GM18526 (cell line): Measurements from ENCODE around the gene CATSPERE.

Experiments used
- POLR2A ChIP-seq: IDR thresholded peaks from 3 replicates; pipeline ENCODE4 v1.6.1; 2011; ENCODE audit not compliant: insufficient read length; ENCODE audit errors: extremely low read depth

The CATSPERE gene

DNA sequence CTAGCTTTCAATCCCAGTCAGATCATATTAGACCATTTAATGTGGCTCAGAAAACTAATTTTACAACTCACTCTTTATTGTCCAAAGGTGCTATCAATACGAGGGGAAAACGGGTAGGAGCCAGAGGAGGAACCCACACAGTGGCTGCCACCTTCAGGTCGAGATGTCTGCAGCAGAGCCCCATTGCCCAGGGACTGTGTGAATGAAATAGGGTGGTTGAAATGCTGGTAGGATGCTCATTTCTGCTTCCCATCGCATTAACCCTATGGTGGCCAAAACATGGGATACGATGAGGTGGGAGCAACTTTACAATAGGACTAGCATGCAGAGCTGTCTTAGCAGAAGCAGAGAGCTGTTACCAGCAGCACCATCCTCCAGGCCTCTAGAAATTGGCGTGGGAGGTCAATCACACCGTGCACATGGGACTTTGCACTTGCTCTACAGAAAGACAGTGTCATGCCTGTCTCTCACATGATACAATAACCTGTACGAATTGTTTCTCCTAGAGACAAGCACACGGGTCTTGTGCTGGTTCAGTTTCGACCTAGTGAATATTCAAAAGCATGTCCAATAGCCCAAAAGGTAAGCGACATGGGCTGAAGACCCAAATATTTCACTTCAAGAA lies 122.4 kb downstream of the CATSPERE start:
- TF ChIP-seq POLR2A: no peak

DNA sequence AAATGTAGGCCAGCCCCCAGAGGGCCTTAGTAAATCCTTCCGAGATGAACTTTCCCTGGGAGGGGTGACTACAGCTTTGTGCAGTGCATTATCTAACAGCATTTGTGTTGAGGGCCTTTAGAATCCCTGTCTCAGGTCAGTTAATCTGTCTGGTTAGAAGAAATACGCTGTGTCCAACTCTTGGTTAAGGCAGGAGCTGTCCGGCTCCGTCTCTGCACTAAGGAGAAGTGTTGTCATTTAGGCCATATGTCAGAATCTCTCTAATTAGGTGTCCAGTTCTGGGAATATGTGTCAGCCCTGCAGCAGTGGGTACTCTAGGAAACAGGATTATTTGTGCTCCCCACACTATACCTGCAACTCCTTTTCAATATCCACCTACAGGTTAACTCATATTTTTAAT lies 124.8 kb downstream of the CATSPERE start:
- TF ChIP-seq POLR2A: no peak

DNA sequence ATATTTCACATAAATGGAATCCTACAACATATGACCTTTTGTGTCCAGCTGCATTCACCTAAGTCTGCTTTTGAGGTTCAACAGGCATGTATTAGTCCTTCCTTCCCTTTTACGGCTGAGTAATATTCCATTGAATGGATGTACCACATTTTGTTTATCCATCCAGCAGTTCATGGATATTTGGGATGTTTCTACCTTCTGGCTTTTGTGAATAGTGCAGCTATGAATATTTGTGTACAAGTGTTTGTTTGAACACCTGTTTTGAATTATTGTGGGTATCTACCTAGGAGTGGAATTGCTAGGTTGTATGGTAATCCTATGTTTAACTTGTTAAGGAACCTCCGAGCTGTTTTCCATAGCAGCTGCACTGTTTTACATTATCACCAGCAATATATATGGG lies 129.6 kb downstream of the CATSPERE start:
- TF ChIP-seq POLR2A: no peak

DNA sequence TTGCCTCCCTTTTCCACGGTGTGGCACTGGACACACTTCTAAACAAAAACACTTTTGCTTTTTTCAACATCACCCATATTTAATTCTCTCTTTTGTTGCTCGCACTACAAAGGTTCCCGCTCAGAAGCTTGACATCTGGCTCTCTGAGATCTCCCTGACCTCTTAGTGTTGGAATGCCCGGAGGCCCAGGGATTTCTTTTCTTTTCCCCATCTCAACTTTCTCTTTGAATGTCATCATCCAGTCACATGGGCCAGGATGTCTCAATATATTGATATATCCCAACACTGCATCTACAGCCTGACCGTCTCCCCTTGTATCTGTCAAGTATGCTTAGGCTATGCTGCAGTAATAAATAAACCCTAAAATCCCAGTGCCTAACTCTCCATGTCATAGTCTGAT lies 137.5 kb downstream of the CATSPERE start:
- no peak for TF ChIP-seq POLR2A

DNA sequence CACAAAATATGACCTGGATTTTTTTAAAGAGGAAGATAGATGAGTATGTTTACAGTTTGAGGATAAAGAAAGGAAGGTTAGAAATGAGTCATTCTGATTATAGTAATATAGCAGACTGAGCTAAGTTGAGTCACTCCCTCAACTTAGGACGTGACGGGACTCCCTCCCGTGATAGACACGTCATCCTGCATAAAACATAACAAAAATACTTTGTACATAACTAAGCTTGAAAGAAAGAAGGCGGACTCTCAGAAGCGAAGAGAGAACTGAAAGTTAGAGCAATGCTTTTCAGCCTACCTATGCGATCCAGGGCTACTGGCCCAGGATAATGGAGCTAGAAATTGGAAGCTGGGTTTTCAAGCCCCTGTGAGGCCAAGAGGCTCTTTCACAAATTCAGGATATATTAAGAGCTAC lies 138.9 kb downstream of the CATSPERE start:
- TF ChIP-seq POLR2A: no peak

DNA sequence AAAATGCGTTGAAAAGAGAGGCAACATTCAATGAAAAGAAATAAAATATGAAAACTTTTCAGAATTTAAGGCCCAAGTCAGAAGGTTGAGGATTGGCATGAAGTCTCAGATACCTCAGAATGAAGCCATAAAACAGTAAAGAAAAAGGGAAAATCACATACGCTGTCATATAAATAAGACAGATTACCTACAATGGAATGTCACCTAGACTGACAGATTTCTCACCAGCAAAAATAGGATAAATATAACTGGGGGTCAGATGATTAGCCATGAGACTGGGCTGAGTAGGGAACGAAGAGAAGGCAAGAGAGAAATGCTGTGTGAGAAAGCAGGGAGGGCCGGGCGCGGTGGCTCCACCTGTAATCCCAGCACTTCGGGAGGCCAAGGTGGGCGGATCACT lies 140.3 kb downstream of the CATSPERE start:
- TF ChIP-seq POLR2A: no peak

DNA sequence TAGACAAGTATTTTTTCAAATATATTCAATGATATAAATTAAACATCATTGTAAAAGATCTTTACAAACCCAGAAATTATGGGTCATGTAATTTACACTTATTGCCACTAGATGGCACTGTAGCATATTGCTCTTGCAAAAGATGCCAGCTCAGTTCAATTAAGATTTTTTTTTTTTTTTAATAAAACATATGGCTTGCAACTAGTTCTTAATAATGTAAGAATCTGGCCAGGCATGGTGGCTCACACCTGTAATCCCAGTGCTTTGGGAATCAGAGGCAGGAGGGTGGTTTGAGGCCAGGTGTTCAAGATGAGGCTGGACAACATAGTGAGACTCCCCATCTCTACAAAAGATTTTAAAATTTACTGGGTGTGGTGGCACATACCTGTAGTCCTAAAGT lies 142.4 kb downstream of the CATSPERE start:
- TF ChIP-seq POLR2A: no peak

DNA sequence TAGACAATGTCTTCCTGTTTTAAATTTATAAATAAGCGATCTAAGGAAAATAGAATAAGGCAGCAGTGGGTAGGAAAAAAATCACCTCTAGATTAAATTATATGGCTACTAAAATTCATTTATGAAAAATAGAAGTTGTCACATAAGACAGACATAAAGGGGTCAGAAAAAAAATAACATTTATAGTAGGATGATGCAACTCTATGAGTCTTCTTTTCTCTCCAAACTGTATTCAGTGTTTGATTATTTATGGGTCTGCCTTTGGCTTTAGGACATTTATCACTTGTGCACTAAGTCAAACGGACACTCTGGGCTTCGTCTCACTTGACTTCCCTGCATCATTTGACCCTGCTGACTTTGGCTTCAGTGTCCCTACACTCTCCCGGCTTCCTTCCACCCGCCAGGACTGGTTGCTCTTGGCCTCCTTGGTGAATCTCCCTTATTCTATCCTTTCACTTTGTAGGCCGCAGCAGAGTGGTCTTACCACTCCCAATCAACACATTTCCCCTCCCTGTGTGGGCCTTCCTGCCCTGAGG lies 144.8 kb downstream of the CATSPERE start:
- TF ChIP-seq POLR2A: no peak

DNA sequence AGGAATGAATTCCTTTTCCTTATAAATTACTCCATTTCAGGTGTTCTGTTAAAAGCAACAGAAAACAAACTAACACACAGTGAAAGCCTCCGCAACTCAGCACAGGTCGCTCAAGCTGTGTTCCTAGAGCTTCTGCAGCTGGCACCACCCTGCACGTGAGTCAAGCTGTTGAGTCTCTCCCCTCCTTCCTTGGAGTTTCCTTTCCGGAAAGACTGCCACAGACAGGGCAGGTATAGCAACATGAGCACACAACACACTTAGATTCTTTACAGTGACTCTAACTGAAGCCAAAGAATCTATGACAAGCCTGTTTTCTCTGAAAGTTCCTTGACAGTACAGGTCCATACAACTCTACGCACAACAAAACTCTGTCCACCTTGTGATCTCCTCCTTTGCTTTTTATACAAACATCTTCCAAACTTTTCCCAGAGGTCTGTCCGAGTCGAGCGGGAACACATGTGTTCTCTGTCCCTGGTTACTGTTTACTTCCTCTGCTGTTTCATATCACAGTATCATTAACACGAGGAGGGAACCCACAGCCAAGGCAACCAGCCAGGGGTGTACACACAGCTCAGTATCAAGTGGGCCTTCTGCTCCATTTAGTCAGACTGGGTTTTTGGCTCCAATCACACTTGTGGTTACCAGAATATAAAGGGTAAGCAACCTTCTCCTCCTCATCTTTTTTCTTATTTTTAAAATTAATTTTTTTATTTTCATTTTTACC lies 153.2 kb downstream of the CATSPERE start:
- no peak for TF ChIP-seq POLR2A

DNA sequence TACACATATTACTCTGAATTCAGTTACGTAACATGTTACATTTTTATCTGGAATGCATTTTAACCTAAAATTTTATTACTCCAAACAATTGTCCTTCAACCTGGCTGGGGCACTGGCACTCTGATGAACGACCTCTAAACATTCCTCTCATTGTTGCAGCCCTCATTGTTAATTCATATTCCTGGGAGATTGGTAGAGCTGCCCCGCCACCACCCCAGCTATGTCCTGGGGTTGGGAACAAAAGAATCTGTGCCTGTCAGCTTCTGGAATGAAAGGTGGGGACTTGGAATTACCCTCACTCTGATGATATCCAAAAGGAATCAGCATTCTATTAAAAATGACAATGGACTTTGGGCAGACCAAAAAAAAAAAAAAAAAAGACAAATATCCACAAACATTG lies 153.8 kb downstream of the CATSPERE start:
- no peak for TF ChIP-seq POLR2A

DNA sequence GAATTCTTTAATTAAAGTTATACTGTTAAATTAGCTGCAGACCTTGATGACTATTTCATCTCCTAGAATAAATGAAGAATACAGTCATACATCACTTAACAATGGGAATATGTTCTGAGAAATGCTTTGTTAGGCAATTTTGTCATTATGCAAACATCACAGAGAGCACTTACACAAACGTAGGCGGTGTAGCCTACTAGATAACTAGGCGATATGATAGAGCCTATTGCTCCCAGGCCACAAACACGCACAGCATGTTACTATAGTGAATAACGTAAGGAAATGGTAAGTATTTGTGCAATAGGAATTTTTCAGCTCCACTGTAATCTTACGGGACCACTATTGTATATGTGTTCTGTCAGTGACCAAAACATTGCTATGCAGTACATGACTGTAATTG lies 154.2 kb downstream of the CATSPERE start:
- no peak for TF ChIP-seq POLR2A

DNA sequence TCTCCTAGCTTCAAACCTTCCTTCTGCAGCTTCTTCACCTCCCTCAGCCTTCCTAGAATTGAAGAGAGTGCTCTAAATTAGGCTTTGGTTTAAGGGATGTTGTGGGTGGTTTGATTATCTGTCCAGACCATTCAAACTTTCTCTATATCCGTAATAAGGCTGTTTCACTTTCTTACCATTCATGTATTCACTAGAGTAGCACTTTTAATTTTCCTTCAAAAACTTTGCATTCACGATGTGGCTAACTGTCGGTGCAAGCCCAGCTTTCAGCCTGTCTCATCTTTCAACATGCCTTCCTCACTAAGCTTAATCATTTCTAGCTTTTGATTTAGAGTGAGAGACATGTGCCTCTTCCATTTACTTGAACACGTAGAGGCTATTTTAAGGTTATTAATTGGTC lies 165.6 kb downstream of the CATSPERE start:
- no peak for TF ChIP-seq POLR2A

DNA sequence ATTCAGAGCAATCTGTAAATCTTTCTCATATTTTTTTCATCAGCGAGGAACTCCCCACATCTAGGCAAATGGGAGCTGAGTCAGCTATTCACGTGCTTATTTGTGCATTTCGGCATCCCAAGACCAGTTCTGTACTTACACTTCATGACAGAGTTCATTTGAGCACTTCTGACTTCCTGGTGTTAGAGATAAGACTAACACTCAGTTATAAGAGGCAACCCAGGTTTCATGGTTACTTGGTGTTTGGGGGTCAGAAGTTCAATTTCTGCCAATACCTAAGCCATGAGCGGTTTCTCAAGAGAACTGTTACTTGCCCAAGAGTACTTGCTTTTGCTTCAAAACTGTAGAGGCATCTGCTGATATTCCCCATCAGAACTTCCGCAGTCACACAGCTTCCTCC lies 167.7 kb downstream of the CATSPERE start:
- TF ChIP-seq POLR2A: no peak

DNA sequence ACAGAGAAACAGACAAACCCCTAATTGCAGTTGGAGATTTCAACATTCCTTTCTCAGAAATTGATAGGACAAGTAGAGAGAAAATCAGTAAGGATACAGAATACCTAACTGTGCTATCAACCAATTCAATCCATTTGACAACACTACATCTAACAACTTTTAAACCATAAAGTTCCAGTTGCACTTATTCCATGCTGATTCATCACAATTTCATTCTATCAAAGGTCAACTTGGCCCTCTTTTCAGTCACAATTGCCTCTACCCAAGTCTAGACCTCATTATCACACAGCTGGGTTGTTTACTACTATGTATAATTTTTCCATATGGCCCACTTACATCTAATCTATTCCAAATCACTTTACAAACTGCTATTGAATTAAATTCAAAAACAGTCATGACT lies 172.1 kb downstream of the CATSPERE start:
- TF ChIP-seq POLR2A: no peak

DNA sequence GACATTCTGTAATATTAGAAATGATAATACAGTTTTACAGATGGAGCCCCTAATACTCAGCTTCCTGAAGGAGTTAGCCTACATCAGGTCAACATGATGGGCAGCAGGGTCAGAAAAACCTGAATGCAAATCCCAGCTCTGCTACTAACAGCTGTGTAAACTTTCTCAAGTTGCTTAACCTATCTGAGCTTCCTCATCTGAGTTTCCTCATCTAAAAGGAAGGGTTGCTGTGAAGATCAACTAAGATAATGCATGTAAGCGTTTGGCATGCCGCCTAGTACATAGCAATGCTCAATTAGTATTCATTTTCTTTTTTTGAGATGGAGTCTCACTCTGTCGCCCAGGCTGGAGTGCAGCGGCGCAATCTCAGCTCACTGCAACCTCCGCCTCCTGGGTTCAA lies 173.5 kb downstream of the CATSPERE start:
- TF ChIP-seq POLR2A: no peak

DNA sequence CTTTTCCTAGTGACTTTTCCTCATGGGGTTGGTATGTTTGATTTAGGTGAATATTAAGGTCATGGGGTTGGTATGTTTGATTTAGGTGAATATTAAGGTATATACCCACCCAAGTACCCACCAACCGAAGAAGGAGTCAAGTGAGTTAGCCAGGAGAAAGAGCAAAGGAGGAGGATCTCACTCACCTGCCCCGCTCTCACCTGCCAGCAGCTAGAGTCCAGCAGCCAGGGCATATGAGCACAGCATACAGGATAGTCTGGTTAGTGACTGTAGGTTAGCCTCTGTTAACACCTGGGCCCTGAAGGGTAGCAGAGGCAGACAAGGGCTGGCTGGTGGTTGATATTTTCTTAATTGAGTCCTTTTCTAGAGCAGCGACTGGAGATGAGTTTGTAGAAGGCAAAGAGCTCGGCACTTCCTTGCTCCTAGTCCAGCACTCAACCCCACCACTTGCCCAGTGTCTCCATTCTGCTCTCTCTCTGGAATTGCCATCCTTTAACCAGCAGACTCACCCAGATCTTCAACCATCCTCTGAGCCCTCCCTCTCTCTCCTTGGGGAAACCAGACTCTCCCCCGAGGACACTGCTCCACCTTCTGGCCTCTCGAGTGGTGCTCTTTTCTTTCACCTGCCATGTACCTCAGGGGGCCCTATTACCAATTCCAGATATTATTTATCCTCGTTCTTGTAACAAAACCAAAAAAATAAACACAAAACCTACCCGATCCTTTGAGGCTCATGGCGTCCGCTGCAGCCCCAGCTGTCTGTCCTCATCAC lies 175.6 kb downstream of the CATSPERE start:
- no peak for TF ChIP-seq POLR2A
